ENCODE results near the gene C2CD2L. TPM values are rescaled to one million over a fixed set of nuclear protein-coding genes. Genes with fewer than 3 reads are reported as not detected.
A peak's percentile ranks its signal among the peaks of the same experiment; 100 is the strongest.

C2CD2L gene
- total and polyA plus RNA-seq, 2 of the 13 experiments (the other 11 are each of a cell fraction or from before 2014, with no cell fraction given) = 3.7 to 5.5 TPM

- TF ChIP-seq DDIT3 (CRISPR knock-in tag; IDR thresholded peaks at IDR 0.05) (no peak), SNAPC2 (CRISPR knock-in tag; IDR thresholded peaks at IDR 0.05) (no peak; the same call in 1 of the 2 replicates), STAG1 (CRISPR knock-in tag; IDR thresholded peaks at IDR 0.05) (no peak), ZNF775 (CRISPR knock-in tag; IDR thresholded peaks at IDR 0.05; ENCODE audit: borderline replicate concordance) (no peak), MAF1 (CRISPR knock-in tag; IDR thresholded peaks at IDR 0.05; ENCODE audit: borderline replicate concordance) (no peak), ZNF549 (CRISPR knock-in tag; IDR thresholded peaks at IDR 0.05) (no peak), ZNF557 (CRISPR knock-in tag; IDR thresholded peaks at IDR 0.05) (0 out of 2 replicates have a peak, but pooled peaks have one; percentile 31), MED8 (CRISPR knock-in tag; IDR thresholded peaks at IDR 0.05; ENCODE audit: insufficient replicate concordance) (no peak), ZNF331 (CRISPR knock-in tag; IDR thresholded peaks at IDR 0.05) (no peak), ZKSCAN5 (CRISPR knock-in tag; IDR thresholded peaks at IDR 0.05) (no peak), ZFP82 (CRISPR knock-in tag; IDR thresholded peaks at IDR 0.05; ENCODE audit: borderline replicate concordance) (no peak), KLF11 (CRISPR knock-in tag; IDR thresholded peaks at IDR 0.05) (no peak; the same call in 1 of the 2 replicates), STAT5B (CRISPR knock-in tag; IDR thresholded peaks at IDR 0.05) (no peak), JDP2 (CRISPR knock-in tag; IDR thresholded peaks at IDR 0.05; ENCODE audit: borderline replicate concordance) (no peak), ZGPAT (CRISPR knock-in tag; IDR thresholded peaks at IDR 0.05) (peak; percentile 83; the same call in 1 of the 2 replicates), XBP1 (CRISPR knock-in tag; IDR thresholded peaks at IDR 0.05) (no peak)
- TF ChIP-seq, protein P1, sequence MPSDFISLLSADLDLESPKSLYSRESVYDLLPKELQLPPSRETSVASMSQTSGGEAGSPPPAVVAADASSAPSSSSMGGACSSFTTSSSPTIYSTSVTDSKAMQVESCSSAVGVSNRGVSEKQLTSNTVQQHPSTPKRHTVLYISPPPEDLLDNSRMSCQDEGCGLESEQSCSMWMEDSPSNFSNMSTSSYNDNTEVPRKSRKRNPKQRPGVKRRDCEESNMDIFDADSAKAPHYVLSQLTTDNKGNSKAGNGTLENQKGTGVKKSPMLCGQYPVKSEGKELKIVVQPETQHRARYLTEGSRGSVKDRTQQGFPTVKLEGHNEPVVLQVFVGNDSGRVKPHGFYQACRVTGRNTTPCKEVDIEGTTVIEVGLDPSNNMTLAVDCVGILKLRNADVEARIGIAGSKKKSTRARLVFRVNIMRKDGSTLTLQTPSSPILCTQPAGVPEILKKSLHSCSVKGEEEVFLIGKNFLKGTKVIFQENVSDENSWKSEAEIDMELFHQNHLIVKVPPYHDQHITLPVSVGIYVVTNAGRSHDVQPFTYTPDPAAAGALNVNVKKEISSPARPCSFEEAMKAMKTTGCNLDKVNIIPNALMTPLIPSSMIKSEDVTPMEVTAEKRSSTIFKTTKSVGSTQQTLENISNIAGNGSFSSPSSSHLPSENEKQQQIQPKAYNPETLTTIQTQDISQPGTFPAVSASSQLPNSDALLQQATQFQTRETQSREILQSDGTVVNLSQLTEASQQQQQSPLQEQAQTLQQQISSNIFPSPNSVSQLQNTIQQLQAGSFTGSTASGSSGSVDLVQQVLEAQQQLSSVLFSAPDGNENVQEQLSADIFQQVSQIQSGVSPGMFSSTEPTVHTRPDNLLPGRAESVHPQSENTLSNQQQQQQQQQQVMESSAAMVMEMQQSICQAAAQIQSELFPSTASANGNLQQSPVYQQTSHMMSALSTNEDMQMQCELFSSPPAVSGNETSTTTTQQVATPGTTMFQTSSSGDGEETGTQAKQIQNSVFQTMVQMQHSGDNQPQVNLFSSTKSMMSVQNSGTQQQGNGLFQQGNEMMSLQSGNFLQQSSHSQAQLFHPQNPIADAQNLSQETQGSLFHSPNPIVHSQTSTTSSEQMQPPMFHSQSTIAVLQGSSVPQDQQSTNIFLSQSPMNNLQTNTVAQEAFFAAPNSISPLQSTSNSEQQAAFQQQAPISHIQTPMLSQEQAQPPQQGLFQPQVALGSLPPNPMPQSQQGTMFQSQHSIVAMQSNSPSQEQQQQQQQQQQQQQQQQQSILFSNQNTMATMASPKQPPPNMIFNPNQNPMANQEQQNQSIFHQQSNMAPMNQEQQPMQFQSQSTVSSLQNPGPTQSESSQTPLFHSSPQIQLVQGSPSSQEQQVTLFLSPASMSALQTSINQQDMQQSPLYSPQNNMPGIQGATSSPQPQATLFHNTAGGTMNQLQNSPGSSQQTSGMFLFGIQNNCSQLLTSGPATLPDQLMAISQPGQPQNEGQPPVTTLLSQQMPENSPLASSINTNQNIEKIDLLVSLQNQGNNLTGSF (CRISPR knock-in tag; IDR thresholded peaks at IDR 0.05) = no peak
- TF ChIP-seq, protein P2, sequence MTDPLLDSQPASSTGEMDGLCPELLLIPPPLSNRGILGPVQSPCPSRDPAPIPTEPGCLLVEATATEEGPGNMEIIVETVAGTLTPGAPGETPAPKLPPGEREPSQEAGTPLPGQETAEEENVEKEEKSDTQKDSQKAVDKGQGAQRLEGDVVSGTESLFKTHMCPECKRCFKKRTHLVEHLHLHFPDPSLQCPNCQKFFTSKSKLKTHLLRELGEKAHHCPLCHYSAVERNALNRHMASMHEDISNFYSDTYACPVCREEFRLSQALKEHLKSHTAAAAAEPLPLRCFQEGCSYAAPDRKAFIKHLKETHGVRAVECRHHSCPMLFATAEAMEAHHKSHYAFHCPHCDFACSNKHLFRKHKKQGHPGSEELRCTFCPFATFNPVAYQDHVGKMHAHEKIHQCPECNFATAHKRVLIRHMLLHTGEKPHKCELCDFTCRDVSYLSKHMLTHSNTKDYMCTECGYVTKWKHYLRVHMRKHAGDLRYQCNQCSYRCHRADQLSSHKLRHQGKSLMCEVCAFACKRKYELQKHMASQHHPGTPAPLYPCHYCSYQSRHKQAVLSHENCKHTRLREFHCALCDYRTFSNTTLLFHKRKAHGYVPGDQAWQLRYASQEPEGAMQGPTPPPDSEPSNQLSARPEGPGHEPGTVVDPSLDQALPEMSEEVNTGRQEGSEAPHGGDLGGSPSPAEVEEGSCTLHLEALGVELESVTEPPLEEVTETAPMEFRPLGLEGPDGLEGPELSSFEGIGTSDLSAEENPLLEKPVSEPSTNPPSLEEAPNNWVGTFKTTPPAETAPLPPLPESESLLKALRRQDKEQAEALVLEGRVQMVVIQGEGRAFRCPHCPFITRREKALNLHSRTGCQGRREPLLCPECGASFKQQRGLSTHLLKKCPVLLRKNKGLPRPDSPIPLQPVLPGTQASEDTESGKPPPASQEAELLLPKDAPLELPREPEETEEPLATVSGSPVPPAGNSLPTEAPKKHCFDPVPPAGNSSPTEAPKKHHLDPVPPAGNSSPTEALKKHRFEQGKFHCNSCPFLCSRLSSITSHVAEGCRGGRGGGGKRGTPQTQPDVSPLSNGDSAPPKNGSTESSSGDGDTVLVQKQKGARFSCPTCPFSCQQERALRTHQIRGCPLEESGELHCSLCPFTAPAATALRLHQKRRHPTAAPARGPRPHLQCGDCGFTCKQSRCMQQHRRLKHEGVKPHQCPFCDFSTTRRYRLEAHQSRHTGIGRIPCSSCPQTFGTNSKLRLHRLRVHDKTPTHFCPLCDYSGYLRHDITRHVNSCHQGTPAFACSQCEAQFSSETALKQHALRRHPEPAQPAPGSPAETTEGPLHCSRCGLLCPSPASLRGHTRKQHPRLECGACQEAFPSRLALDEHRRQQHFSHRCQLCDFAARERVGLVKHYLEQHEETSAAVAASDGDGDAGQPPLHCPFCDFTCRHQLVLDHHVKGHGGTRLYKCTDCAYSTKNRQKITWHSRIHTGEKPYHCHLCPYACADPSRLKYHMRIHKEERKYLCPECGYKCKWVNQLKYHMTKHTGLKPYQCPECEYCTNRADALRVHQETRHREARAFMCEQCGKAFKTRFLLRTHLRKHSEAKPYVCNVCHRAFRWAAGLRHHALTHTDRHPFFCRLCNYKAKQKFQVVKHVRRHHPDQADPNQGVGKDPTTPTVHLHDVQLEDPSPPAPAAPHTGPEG (CRISPR knock-in tag; IDR thresholded peaks at IDR 0.05) = 0 out of 2 replicates have a peak, but pooled peaks have one; percentile 29
These were observed 5.3 kb upstream of the C2CD2L start, which contains the start of gene DPAGT1 (continued) for GRCh38 chr11:119101759-119102423.

Measured in HepG2 (cell line).